HG02642 (cell line): ENCODE measurements around the gene PIKFYVE.
"Not testable (repeated sequence)": the region's sequence is repeated elsewhere in the genome, so short reads cannot be mapped to it uniquely, and the experiment has no call there.

Source experiments
- ATAC-seq: cut with Tn5 transposase; IDR thresholded peaks from one replicate; pipeline ENCODE4 v1.9.1; 2021; ENCODE audit warnings: mild to moderate bottlenecking; ENCODE audit not compliant: unreplicated experiment, poor library complexity

PIKFYVE gene

DNA sequence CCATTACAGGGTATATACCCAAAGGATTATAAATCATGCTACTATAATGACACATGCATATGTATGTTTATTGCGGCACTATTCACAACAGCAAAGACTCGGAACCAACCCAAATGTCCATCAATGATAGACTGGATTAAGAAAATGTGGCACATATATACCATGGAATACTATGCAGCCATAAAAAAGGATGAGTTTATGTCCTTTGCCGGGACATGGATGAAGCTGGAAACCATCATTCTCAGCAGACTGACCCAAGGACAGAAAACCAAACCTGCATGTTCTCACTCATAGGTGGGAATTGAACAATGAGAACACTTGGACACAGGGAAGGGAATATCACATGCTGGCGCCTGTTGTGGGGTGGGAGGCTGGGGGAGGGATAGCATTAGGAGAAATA lies 130.7 kb downstream of the PIKFYVE start:
- not testable (repeated sequence) for ATAC-seq

DNA sequence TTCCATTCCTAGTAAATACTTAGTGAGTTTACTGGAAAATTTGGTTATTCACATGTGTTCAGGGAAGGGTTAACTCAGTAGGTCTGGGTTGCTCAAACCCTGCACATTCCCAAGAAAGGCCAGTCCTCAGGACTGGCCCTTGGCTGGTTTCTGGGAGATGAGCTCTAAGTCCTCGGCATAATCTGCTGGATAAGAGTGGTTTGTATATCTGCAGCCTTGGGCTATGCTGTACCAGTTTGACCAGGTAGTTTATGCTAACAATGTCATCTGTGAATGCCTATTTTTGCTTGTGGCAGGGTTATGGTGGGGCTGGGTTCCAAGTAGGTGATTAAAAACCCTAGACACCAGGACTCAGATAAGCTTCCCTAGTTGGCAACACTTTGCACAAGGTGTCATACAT lies 133.1 kb downstream of the PIKFYVE start:
- ATAC-seq: no peak

- no peak for ATAC-seq
These were observed 140.7 kb downstream of the PIKFYVE start, which contains the start of gene PTH2R for GRCh38 chr2:208406474-208407451. PTH2R (plus strand) TSS chr2:208406792; CDS start chr2:208407044, 252 bp downstream.

GRCh38 chr2:208407667-208408066 lies 141.6 kb downstream of the PIKFYVE start:
- ATAC-seq: no peak
